Spleen (tissue), 11 donors: ENCODE data around the gene SYCP3. TPM values are rescaled to one million over a fixed set of nuclear protein-coding genes. Genes with fewer than 3 reads are reported as not detected.

ENCODE experiments used
- DNase-seq: peaks from one replicate; pipeline ENCODE4 v3.0.0-alpha.2; 2020
- H3K27ac ChIP-seq, 8 donors: fragments of 200-600 bp; sonication (generic) in 7 of 8; 1 replicate in 4 of 8; 2 replicates in 4 of 8; pipeline versions ENCODE4 v1.5.0 to v1.8.0; 2016 to 2021; ENCODE audit warnings: inconsistent platforms in 4 of 8, mild to moderate bottlenecking in 4 of 8, moderate library complexity in 1 of 8
- H3K27me3 ChIP-seq, 7 donors: fragments of 200-600 bp; sonication (generic) in 6 of 7; replicated peaks in 1 of 7; 1 replicate in 4 of 7; 2 replicates in 3 of 7; pipeline versions ENCODE4 v1.5.0 to v1.8.0; 2016 to 2021; ENCODE audit warnings: inconsistent platforms in 3 of 7, mild to moderate bottlenecking in 1 of 7
- H3K36me3 ChIP-seq, 6 donors: fragments of 200-600 bp; sonication (generic) in 5 of 6; 1 replicate in 4 of 6; 2 replicates in 2 of 6; pipeline versions ENCODE4 v1.5.0 to v1.8.0; 2016 to 2021; ENCODE audit warnings: inconsistent platforms in 2 of 6
- H3K4me1 ChIP-seq, 6 donors: fragments of 200-600 bp; sonication (generic) in 5 of 6; 1 replicate in 3 of 6; 2 replicates in 3 of 6; pipeline versions ENCODE4 v1.5.0 to v1.8.0; 2016 to 2021; ENCODE audit warnings: inconsistent platforms in 3 of 6
- H3K4me3 ChIP-seq, 8 donors: fragments of 200-600 bp; sonication (generic) in 7 of 8; 1 replicate in 4 of 8; 2 replicates in 4 of 8; pipeline versions ENCODE4 v1.5.0 to v1.8.0; 2016 to 2021; ENCODE audit warnings: inconsistent platforms in 4 of 8, mild to moderate bottlenecking in 4 of 8, moderate library complexity in 2 of 8
- H3K9me3 ChIP-seq, 8 donors: fragments of 200-600 bp; sonication (generic) in 7 of 8; 1 replicate in 4 of 8; 2 replicates in 4 of 8; pipeline versions ENCODE4 v1.5.0 to v1.8.0; 2016 to 2021; ENCODE audit warnings: inconsistent platforms in 4 of 8
- CTCF ChIP-seq, 11 experiments: fragments of 200-600 bp in 7 of 11; fragments of 450-650 bp in 4 of 11; sonication (generic) in 4 of 11; IDR thresholded peaks in 8 of 11; conservative IDR thresholded peaks in 3 of 11; 1 replicate in 7 of 11; 2 replicates in 4 of 11; pipeline versions ENCODE4 v1.4.0 to v1.8.0; 2016 to 2021; ENCODE audit warnings: antibody characterized with exemption in 11 of 11, inconsistent platforms in 4 of 11, mild to moderate bottlenecking in 1 of 11
- POLR2A ChIP-seq, 3 donors: fragments of 450-650 bp; IDR thresholded peaks; one replicate each; pipeline ENCODE4 v1.5.1; 2017; ENCODE audit warnings: antibody characterized with exemption in 3 of 3, mild to moderate bottlenecking in 1 of 3
- POLR2AphosphoS5 ChIP-seq, 3 donors: sonication (generic); formaldehyde crosslinking; IDR thresholded peaks; one replicate each; pipeline ENCODE4 v1.5.1; 2017; ENCODE audit warnings: antibody characterized with exemption in 3 of 3
- WGBS, 5 donors: extraction: QIAGEN DNeasy Blood & Tissue Kit in 3 of 5; methylation state at CpG; one replicate each; pipeline versions ENCODE4 v1.1.5 to v1.1.7; 2013 to 2018; 5-methylcytosine and 5-hydroxymethylcytosine counted together
- intact Hi-C: fragments of 100-400 bp; cut with DNase I; formaldehyde crosslinking; loops from one replicate; pipeline ENCODE4 v1.15.0; 2023; ENCODE audit warnings: low total_unique reads
- polyA plus RNA-seq, 3 donors: library from polyadenylated mRNA; stranded (reverse); fragments of 200-250 nt; gene quantifications; one replicate each; pipeline ENCODE4 v1.2.1, GENCODE V29; 2013
- total RNA-seq, 7 donors: library from RNA; depleted of rRNA in 3 of 7; stranded (reverse); fragments of >200 nt in 3 of 7; fragmentation: NEBNext Ultra II Directional in 4 of 7; extraction: Animal tissue kit (Norgen Biotek cat#: 25700) in 4 of 7; gene quantifications; one replicate each; pipeline versions ENCODE4 v1.1.0 to v1.2.1, GENCODE V29; 2016 to 2021
- donor health status: healthy with polysubstance abuse.
- donor health status: DM: no; HTN: no; CAD: no; lungs with moderate emphysema.
- donor health status: DM: no; HTN: no; CAD: no.
- donor health status: Bipolar disorder and iron deficiency.
- donor health status: healthy.
- donor health status: DM: no; HTN: no; CAD: no.
- donor health status: DM: yes; HTN: yes; CAD: no.

Gene SYCP3
- total and polyA plus RNA-seq, 10 donors: 0.23 to 3.5 (median 0.44) TPM

- intact Hi-C loops: no loop called here
- DNase-seq: no peak
- TF ChIP-seq POLR2AphosphoS5 (IDR thresholded peaks at IDR 0.05) (no peak), POLR2A (IDR thresholded peaks at IDR 0.05) (no peak), CTCF (IDR thresholded peaks at IDR 0.05 in 8 of 11, conservative IDR thresholded peaks at IDR 0.05 in 3 of 11) (no peak)
- Histone ChIP-seq H3K27me3 (no peaks in the 10 kb centered on the region), H3K27ac (no peak overlapping the region), H3K4me1 (peaks cover 6 to 79% (median 47%) of the 10 kb centered on the region in 6 donors), H3K4me3 (no peak overlapping the region), H3K9me3 (no peaks in the 10 kb centered on the region), H3K36me3 (no peaks in the 10 kb centered on the region)
- 87 to 93% (median 90%) methylated on average over 3 of the region's 3 CpGs for WGBS, 5 donors
Measured at GRCh38 chr12:101703487-101703886, 35.8 kb downstream of the SYCP3 start.

- Histone ChIP-seq H3K27me3 (no peaks in the 10 kb centered on the region), H3K36me3 (no peaks in the 10 kb centered on the region), H3K4me3 (peak overlapping the region in 3 of 8 donors; percentile 74 to 89 (median 81)), H3K27ac (peak overlapping the region in 4 of 8 donors; percentile 3 to 45 (median 17)), H3K9me3 (no peaks in the 10 kb centered on the region), H3K4me1 (peaks cover 14 to 76% (median 53%) of the 10 kb centered on the region in 6 donors)
- DNase-seq: no peak
- WGBS, 5 donors: 82 to 94% (median 88%) methylated on average over 2 of the region's 2 CpGs
- intact Hi-C loops: no loop called here
- TF ChIP-seq POLR2AphosphoS5 (IDR thresholded peaks at IDR 0.05): no peak
Measured at GRCh38 chr12:101700299-101700820, 38.9 kb downstream of the SYCP3 start.

GRCh38 chr12:101698800-101699347 is 40.4 kb downstream of the SYCP3 start:
- Histone ChIP-seq H3K4me1 (peaks cover 14 to 80% (median 53%) of the 10 kb centered on the region in 6 donors), H3K27ac (peak overlapping the region in 7 of 8 donors; percentile 89 to 97 (median 93)), H3K36me3 (no peaks in the 10 kb centered on the region), H3K9me3 (no peaks in the 10 kb centered on the region), H3K27me3 (no peaks in the 10 kb centered on the region), H3K4me3 (peak overlapping the region; percentile 65 to 90 (median 78))
- intact Hi-C loops: no loop called here
- peak in 1 of 11 experiments; percentile 15 for TF ChIP-seq CTCF (IDR thresholded peaks at IDR 0.05 in 8 of 11, conservative IDR thresholded peaks at IDR 0.05 in 3 of 11)
- no peak for TF ChIP-seq POLR2AphosphoS5 (IDR thresholded peaks at IDR 0.05)
- 81 to 93% (median 84%) methylated on average over 12 of the region's 12 CpGs for WGBS, 5 donors
- no peak for DNase-seq

GRCh38 chr12:101697930-101698799 is 41.1 kb downstream of the SYCP3 start:
- no peaks in the 10 kb centered on the region for H3K9me3 ChIP-seq
- DNase-seq: peak; percentile 91
- H3K4me1 ChIP-seq: peaks cover 14 to 73% (median 53%) of the 10 kb centered on the region in 6 donors
- H3K4me3 ChIP-seq: peak overlapping the region; percentile 65 to 90 (median 78)
- TF ChIP-seq CTCF (IDR thresholded peaks at IDR 0.05 in 8 of 11, conservative IDR thresholded peaks at IDR 0.05 in 3 of 11) (no peak), POLR2A (IDR thresholded peaks at IDR 0.05) (no peak), POLR2AphosphoS5 (IDR thresholded peaks at IDR 0.05) (peak; percentile 24 to 67 (median 62))
- intact Hi-C loops: no loop called here
- WGBS, 5 donors: 0 to 1% (median 1%) methylated on average over 23 to 67 of the region's 67 CpGs
- no peaks in the 10 kb centered on the region for H3K36me3 ChIP-seq
- peak overlapping the region; percentile 86 to 97 (median 92) for H3K27ac ChIP-seq
- no peaks in the 10 kb centered on the region for H3K27me3 ChIP-seq
